Liver (tissue), 9 donors: ENCODE results near the gene OPTC. TPM values are rescaled to one million over a fixed set of nuclear protein-coding genes. Genes with fewer than 3 reads are reported as not detected.

Source experiments
- DNase-seq: peaks from one replicate; pipeline ENCODE4 v3.0.0-alpha.2; 2017; ENCODE audit warnings: low spot score
- H3K27ac ChIP-seq, 2 donors: one replicate each; pipeline ENCODE4 v1.7.0; 2013; ENCODE audit warnings: inconsistent platforms in 2 of 2, low read length in 2 of 2, control low read depth in 1 of 2, low read depth in 1 of 2, mild to moderate bottlenecking in 1 of 2
- H3K27me3 ChIP-seq, 4 donors: one replicate each; pipeline versions ENCODE4 v1.6.1 to v1.7.0; 2013; ENCODE audit warnings: low read length in 3 of 4, inconsistent platforms in 1 of 4, mild to moderate bottlenecking in 1 of 4, moderate library complexity in 1 of 4; ENCODE audit not compliant: control insufficient read depth in 4 of 4, insufficient read depth in 4 of 4
- H3K36me3 ChIP-seq, 4 donors: one replicate each; pipeline versions ENCODE4 v1.6.1 to v1.7.0; 2013; ENCODE audit warnings: low read length in 3 of 4, mild to moderate bottlenecking in 3 of 4, low read depth in 1 of 4, moderate library complexity in 1 of 4; ENCODE audit not compliant: control insufficient read depth in 4 of 4, insufficient read depth in 3 of 4
- H3K4me1 ChIP-seq, 4 donors: one replicate each; pipeline versions ENCODE4 v1.6.1 to v1.7.0; 2013; ENCODE audit warnings: low read length in 3 of 4, mild to moderate bottlenecking in 3 of 4, moderate library complexity in 1 of 4; ENCODE audit not compliant: control insufficient read depth in 4 of 4, insufficient read depth in 4 of 4
- H3K4me3 ChIP-seq, 3 donors: one replicate each; pipeline versions ENCODE4 v1.6.1 to v1.7.0; 2013; ENCODE audit warnings: low read length in 3 of 3, control low read depth in 1 of 3, low read depth in 1 of 3, mild to moderate bottlenecking in 1 of 3
- H3K9ac ChIP-seq, 2 donors: one replicate each; pipeline ENCODE4 v1.7.0; 2013; ENCODE audit warnings: low read length in 2 of 2, mild to moderate bottlenecking in 2 of 2, moderate library complexity in 2 of 2, control low read depth in 1 of 2, low read depth in 1 of 2
- H3K9me3 ChIP-seq, 4 donors: one replicate each; pipeline versions ENCODE4 v1.6.1 to v1.7.0; 2013; ENCODE audit warnings: low read length in 3 of 4; ENCODE audit not compliant: control insufficient read depth in 4 of 4
- ATF3 ChIP-seq: IDR thresholded peaks from 2 replicates; pipeline ENCODE4 v1.6.1; 2016; ENCODE audit warnings: antibody characterized with exemption
- EGR1 ChIP-seq, 2 donors: IDR thresholded peaks; 2 replicates each; pipeline ENCODE4 v1.6.1; 2016 to 2018; ENCODE audit warnings: antibody characterized with exemption in 2 of 2, low read depth in 2 of 2
- FOXA1 ChIP-seq: IDR thresholded peaks from 2 replicates; pipeline ENCODE4 v1.6.1; 2016; ENCODE audit warnings: antibody characterized with exemption
- FOXA2 ChIP-seq: IDR thresholded peaks from 2 replicates; pipeline ENCODE4 v1.6.1; 2016; ENCODE audit warnings: antibody characterized with exemption
- GABPA ChIP-seq, 2 donors: IDR thresholded peaks in 1 of 2; conservative IDR thresholded peaks in 1 of 2; 2 replicates each; pipeline ENCODE4 v1.6.1; 2016; ENCODE audit warnings: antibody characterized with exemption in 2 of 2, mild to moderate bottlenecking in 1 of 2, moderate library complexity in 1 of 2
- HNF4A ChIP-seq, 2 donors: conservative IDR thresholded peaks; 2 replicates each; pipeline ENCODE4 v1.6.1; 2016; ENCODE audit warnings: antibody characterized with exemption in 2 of 2, mild to moderate bottlenecking in 2 of 2
- JUND ChIP-seq, 2 donors: IDR thresholded peaks; 2 replicates each; pipeline ENCODE4 v1.6.1; 2016; ENCODE audit warnings: antibody characterized with exemption in 2 of 2
- NR2F2 ChIP-seq: IDR thresholded peaks from 2 replicates; pipeline ENCODE4 v1.6.1; 2016; ENCODE audit warnings: antibody characterized with exemption
- RAD21 ChIP-seq, 2 donors: IDR thresholded peaks; 2 replicates each; pipeline ENCODE4 v1.6.1; 2016; ENCODE audit warnings: antibody characterized with exemption in 2 of 2, mild to moderate bottlenecking in 2 of 2
- RXRA ChIP-seq, 2 donors: IDR thresholded peaks; 2 replicates each; pipeline ENCODE4 v1.6.1; 2017 to 2018; ENCODE audit warnings: antibody characterized with exemption in 2 of 2, mild to moderate bottlenecking in 1 of 2
- SP1 ChIP-seq: IDR thresholded peaks from 2 replicates; pipeline ENCODE4 v1.6.1; 2018; ENCODE audit warnings: antibody characterized with exemption, mild to moderate bottlenecking
- ZBTB33 ChIP-seq: IDR thresholded peaks from 2 replicates; pipeline ENCODE4 v1.6.1; 2016; ENCODE audit warnings: antibody characterized with exemption
- WGBS: extraction: QIAGEN DNeasy Blood & Tissue Kit; methylation state at CpG from one replicate; pipeline ENCODE4 v1.1.7; 2013; 5-methylcytosine and 5-hydroxymethylcytosine counted together
- polyA plus RNA-seq, 2 donors: library from polyadenylated mRNA; stranded (reverse) in 1 of 2; unstranded in 1 of 2; fragments of 200-250 nt in 1 of 2; fragments of >200 nt in 1 of 2; fragmentation: Nextera tagmentation in 1 of 2; extraction: Ambion mirVana in 1 of 2; gene quantifications; one replicate each; pipeline versions ENCODE4 v1.2.1 to v1.2.3, GENCODE V29; 2013 to 2015
- total RNA-seq, 2 donors: library from RNA; depleted of rRNA; stranded (reverse); fragments of >200 nt; gene quantifications; one replicate each; pipeline ENCODE4 v1.2.3, GENCODE V29; 2014
- donor health status: healthy.
- donor health status: healthy.
- donor health status: healthy.
- donor health status: healthy.
- donor health status: healthy.

OPTC gene
- total and polyA plus RNA-seq, 4 donors, result not detected

GRCh38 chr1:203526130-203526529 is 32.2 kb downstream of the OPTC start:
- H3K9ac ChIP-seq, result no peak overlapping the region
- H3K4me1 ChIP-seq, result no peaks in the 10 kb centered on the region
- no peak overlapping the region for H3K27ac ChIP-seq
- TF ChIP-seq HNF4A (conservative IDR thresholded peaks at IDR 0.05), result no peak
- no peak for TF ChIP-seq FOXA1
- no peaks in the 10 kb centered on the region for H3K27me3 ChIP-seq
- H3K4me3 ChIP-seq, result no peak overlapping the region
- no peak for DNase-seq
- 91% methylated on average over 5 of the region's 5 CpGs for WGBS
- no peaks in the 10 kb centered on the region for H3K36me3 ChIP-seq
- H3K9me3 ChIP-seq, result no peaks in the 10 kb centered on the region

GRCh38 chr1:203526572-203526971 is 32.6 kb downstream of the OPTC start:
- Histone ChIP-seq H3K9me3 (no peaks in the 10 kb centered on the region), H3K4me1 (no peaks in the 10 kb centered on the region), H3K4me3 (no peak overlapping the region), H3K27ac (no peak overlapping the region), H3K27me3 (no peaks in the 10 kb centered on the region), H3K9ac (no peak overlapping the region), H3K36me3 (no peaks in the 10 kb centered on the region)
- 93% methylated on average over 6 of the region's 6 CpGs for WGBS
- TF ChIP-seq SP1, result no peak
- no peak for DNase-seq

- no peak for DNase-seq
- Histone ChIP-seq H3K9ac (no peak overlapping the region), H3K9me3 (no peaks in the 10 kb centered on the region), H3K27me3 (no peaks in the 10 kb centered on the region), H3K36me3 (no peaks in the 10 kb centered on the region), H3K27ac (no peak overlapping the region), H3K4me3 (no peak overlapping the region), H3K4me1 (no peaks in the 10 kb centered on the region)
- TF ChIP-seq FOXA2 (no peak), ZBTB33 (no peak), JUND (IDR thresholded peaks at IDR 0.05) (no peak), NR2F2 (no peak), ATF3 (no peak), EGR1 (IDR thresholded peaks at IDR 0.05; ENCODE audit: low read depth in 2 of 2) (no peak), RAD21 (IDR thresholded peaks at IDR 0.05) (no peak)
These were observed 33.1 kb downstream of the OPTC start for GRCh38 chr1:203527013-203527412.

- DNase-seq, result no peak
- H3K4me1 ChIP-seq, result no peaks in the 10 kb centered on the region
- 93% methylated on average over 3 of the region's 3 CpGs for WGBS
These were observed 34.1 kb downstream of the OPTC start for GRCh38 chr1:203528063-203528462.

More at GRCh38 chr1:203528063-203528462, 34.1 kb downstream of the OPTC start:
- no peaks in the 10 kb centered on the region for H3K27me3 ChIP-seq
- no peak overlapping the region for H3K27ac ChIP-seq
- no peak overlapping the region for H3K9ac ChIP-seq
- no peaks in the 10 kb centered on the region for H3K36me3 ChIP-seq
- no peaks in the 10 kb centered on the region for H3K9me3 ChIP-seq
- TF ChIP-seq FOXA1, result no peak
- no peak for TF ChIP-seq JUND (IDR thresholded peaks at IDR 0.05)
- TF ChIP-seq SP1, result no peak
- no peak for TF ChIP-seq GABPA (IDR thresholded peaks at IDR 0.05 in 1 of 2, conservative IDR thresholded peaks at IDR 0.05 in 1 of 2)
- TF ChIP-seq NR2F2, result no peak
- no peak for TF ChIP-seq RXRA (IDR thresholded peaks at IDR 0.05)
- no peak for TF ChIP-seq ZBTB33
- H3K4me3 ChIP-seq, result no peak overlapping the region
